A549 (cell line): Measurements from ENCODE around the gene FBF1. TPM values are rescaled to one million over a fixed set of nuclear protein-coding genes. Genes with fewer than 3 reads are reported as not detected.

ENCODE experiments used
- ATAC-seq, 2 experiments: fragments of 200-7000 bp in 1 of 2; fragments of >200 bp in 1 of 2; cut with Nextera tagmentation in 1 of 2; cut with Tn5 transposase in 1 of 2; 3 replicates each; pipeline versions ENCODE4 v1.8.0 to v1.9.1; 2018 to 2020; ENCODE audit warnings: mild to moderate bottlenecking in 1 of 2, moderate library complexity in 1 of 2
- CTCF ChIA-PET: fragments of 300-600 bp; sonication (Branson Sonifier 250); formaldehyde crosslinking; extraction: SDS; loops from one replicate; lab custom pipeline; 2021; ENCODE audit warnings: antibody characterized with exemption, inconsistent platforms; lab: Yijun Ruan, JAX
- POLR2A ChIA-PET: fragments of 350-600 bp; formaldehyde crosslinking; extraction: SDS; loops from one replicate; lab custom pipeline; 2021; ENCODE audit warnings: antibody characterized with exemption, inconsistent platforms; lab: Yijun Ruan, JAX
- DNase-seq, 2 experiments: peaks; one replicate each; pipeline versions ENCODE4 v3.0.0 to v3.0.0-alpha.2; 2011 to 2016; ENCODE audit warnings: low read depth in 1 of 2, low spot score in 1 of 2
- FAIRE-seq: peaks from 2 replicates; lab custom pipeline; 2011; peaks lifted over from hg19 to GRCh38; lab: Jason Lieb, UNC
- H3K27ac ChIP-seq, 2 experiments: fragments of >200 bp; sonication (Bioruptor Twin); formaldehyde crosslinking; 3 replicates each; pipeline ENCODE4 v1.5.1; 2016 to 2017
- H3K4me1 ChIP-seq: fragments of >200 bp; sonication (Bioruptor Twin); formaldehyde crosslinking; 3 replicates; pipeline ENCODE4 v1.6.1; 2016
- H3K4me2 ChIP-seq: fragments of >200 bp; sonication (Bioruptor Twin); formaldehyde crosslinking; 3 replicates; pipeline ENCODE4 v1.6.1; 2016
- H3K4me3 ChIP-seq: fragments of >200 bp; sonication (Bioruptor Twin); formaldehyde crosslinking; 3 replicates; pipeline ENCODE4 v1.5.1; 2016
- H3K9me3 ChIP-seq: fragments of >200 bp; sonication (Bioruptor Twin); formaldehyde crosslinking; 3 replicates; pipeline ENCODE4 v1.6.1; 2016
- ATOH8 ChIP-seq: fragments of 250-450 bp; sonication (Bioruptor Pico); IDR thresholded peaks from 2 replicates; pipeline ENCODE4 v1.5.0; 2020; ENCODE audit warnings: low read depth, mild to moderate bottlenecking, moderate library complexity
- BCL3 ChIP-seq: fragments of >200 bp; sonication (Bioruptor Twin); formaldehyde crosslinking; IDR thresholded peaks from 3 replicates; pipeline ENCODE4 v1.6.1; 2016
- BHLHE40 ChIP-seq: IDR thresholded peaks from 2 replicates; pipeline ENCODE4 v1.6.1; 2012; ENCODE audit warnings: low read depth, low read length, inconsistent platforms
- CBX2 ChIP-seq: fragments of 200-600 bp; sonication (generic); IDR thresholded peaks from 2 replicates; pipeline ENCODE4 v1.6.1; 2016; ENCODE audit warnings: low read depth, mild to moderate bottlenecking, borderline replicate concordance
- CBX8 ChIP-seq: fragments of 200-600 bp; sonication (generic); IDR thresholded peaks from 2 replicates; pipeline ENCODE4 v1.6.1; 2016
- CTCF ChIP-seq: fragments of >200 bp; sonication (Bioruptor Twin); formaldehyde crosslinking; IDR thresholded peaks from 3 replicates; pipeline ENCODE4 v1.5.1; 2016
- ELK1 ChIP-seq: fragments of 150-350 bp; IDR thresholded peaks from 2 replicates; pipeline ENCODE4 v1.6.1; 2014; ENCODE audit warnings: low read depth, mild to moderate bottlenecking, low read length
- FOSB ChIP-seq: fragments of 250-450 bp; sonication (Bioruptor Pico); IDR thresholded peaks from 2 replicates; pipeline ENCODE4 v1.5.0; 2020; ENCODE audit warnings: mild to moderate bottlenecking, moderate library complexity
- FOSL2 ChIP-seq, 2 experiments: fragments of 450-650 bp in 1 of 2; fragments of >200 bp in 1 of 2; sonication (Bioruptor Twin) in 1 of 2; formaldehyde crosslinking; IDR thresholded peaks; 2 replicates each; pipeline versions ENCODE4 v1.5.0 to v1.6.1; 2016 to 2020; ENCODE audit warnings: mild to moderate bottlenecking in 1 of 2, moderate library complexity in 1 of 2
- FOXS1 ChIP-seq: fragments of 250-450 bp; sonication (Bioruptor Pico); IDR thresholded peaks from 2 replicates; pipeline ENCODE4 v1.5.0; 2020; ENCODE audit warnings: mild to moderate bottlenecking, moderate library complexity
- HDAC2 ChIP-seq: fragments of 200-600 bp; sonication (generic); IDR thresholded peaks from 2 replicates; pipeline ENCODE4 v1.6.1; 2016
- HEYL ChIP-seq: fragments of 250-450 bp; sonication (Bioruptor Pico); IDR thresholded peaks from 2 replicates; pipeline ENCODE4 v1.8.0; 2021; ENCODE audit warnings: mild to moderate bottlenecking, moderate library complexity
- JUNB ChIP-seq: fragments of >200 bp; sonication (Bioruptor Twin); formaldehyde crosslinking; IDR thresholded peaks from 2 replicates; pipeline ENCODE4 v1.6.1; 2016
- MAZ ChIP-seq: fragments of 150-350 bp; IDR thresholded peaks from 2 replicates; pipeline ENCODE4 v1.6.1; 2014; ENCODE audit warnings: antibody characterized with exemption, low read depth, low read length, borderline replicate concordance
- MYC ChIP-seq: IDR thresholded peaks from 2 replicates; pipeline ENCODE4 v1.6.1; 2012; ENCODE audit warnings: mild to moderate bottlenecking, inconsistent platforms, low read length, improper control_type of control experiment, borderline replicate concordance
- NFE2L2 ChIP-seq: fragments of 150-350 bp; conservative IDR thresholded peaks from 2 replicates; pipeline ENCODE4 v1.6.1; 2014; ENCODE audit warnings: low read length
- NPAS2 ChIP-seq: fragments of 250-450 bp; sonication (Bioruptor Pico); IDR thresholded peaks from 2 replicates; pipeline ENCODE4 v1.8.0; 2022; ENCODE audit warnings: mild to moderate bottlenecking, moderate library complexity, borderline replicate concordance
- NR3C1 ChIP-seq: fragments of >200 bp; sonication (Bioruptor Twin); formaldehyde crosslinking; IDR thresholded peaks from 3 replicates; pipeline ENCODE4 v1.6.1; 2017
- PBX3 ChIP-seq: IDR thresholded peaks from 2 replicates; pipeline ENCODE4 v1.6.1; 2012
- POLR2A ChIP-seq: IDR thresholded peaks from 2 replicates; pipeline ENCODE4 v1.6.1; 2012; ENCODE audit warnings: mild to moderate bottlenecking, low read length
- REST ChIP-seq: fragments of 200-600 bp; sonication (generic); IDR thresholded peaks from 2 replicates; pipeline ENCODE4 v1.6.1; 2016; ENCODE audit warnings: antibody characterized with exemption, mild to moderate bottlenecking, moderate library complexity
- RFX5 ChIP-seq: fragments of 450-650 bp; IDR thresholded peaks from 2 replicates; pipeline ENCODE4 v1.7.1; 2014; ENCODE audit warnings: antibody characterized with exemption, mild to moderate bottlenecking, moderate library complexity
- SREBF2 ChIP-seq: fragments of 450-650 bp; IDR thresholded peaks from 2 replicates; pipeline ENCODE4 v1.6.1; 2014; ENCODE audit warnings: mild to moderate bottlenecking, moderate library complexity
- ZC3H11A ChIP-seq: fragments of 450-650 bp; IDR thresholded peaks from 2 replicates; pipeline ENCODE4 v1.6.1; 2014; ENCODE audit warnings: antibody characterized with exemption, mild to moderate bottlenecking
- WGBS: methylation state at CpG from one replicate; pipeline ENCODE4 v1.1.6; 2017; ENCODE audit errors: missing lambda C conversion rate; 5-methylcytosine and 5-hydroxymethylcytosine counted together
- polyA plus RNA-seq, 4 experiments: library from polyadenylated mRNA; depleted of rRNA in 3 of 4; stranded (reverse); fragments of >200 nt; fragmentation: RNase III in 1 of 4; extraction: RNeasy Plus Mini Kit Qiagen cat#74134 plus additional on column Dnase treatment in 1 of 4; gene quantifications; 2 replicates in 3 of 4; 3 replicates in 1 of 4; pipeline ENCODE4 v1.2.3, GENCODE V29; 2011 to 2017

The FBF1 gene
- polyA plus RNA-seq, 2 of the 4 experiments (the other 2 are of a cell fraction): 8.5 to 17.8 TPM

GRCh38 chr17:75940727-75941441 lies at the start of gene FBF1 (continued):
- peak; percentile 61; the same call in 2 of the 3 replicates for TF ChIP-seq BCL3
- TF ChIP-seq HEYL (CRISPR knock-in tag): no peak
- no peak for TF ChIP-seq NPAS2 (CRISPR knock-in tag)
- peak; percentile 96 for TF ChIP-seq POLR2A
- peak; percentile 93; the same call in 1 of the 2 replicates for TF ChIP-seq MYC
- peak; percentile 84 for TF ChIP-seq ATOH8
- TF ChIP-seq, all 56 proteins: peak for 19

- POLR2A ChIA-PET: no interaction called here
- DNase-seq (no peak), FAIRE-seq (no peak), ATAC-seq (no peak)
- CTCF ChIA-PET: interaction anchor here (1.6 to 1.8 kb wide), 2 partner anchors 16 to 18 kb away, joined by 4 read pairs; no protein-coding TSS in a partner anchor
- Histone ChIP-seq H3K4me3 (no peak overlapping the region), H3K4me1 (peaks cover 8% of the 10 kb centered on the region; the same call in 2 of the 3 replicates), H3K4me2 (no peak overlapping the region), H3K9me3 (no peaks in the 10 kb centered on the region), H3K27ac (no peak overlapping the region)
- WGBS: 88% methylated on average over 4 of the region's 4 CpGs
- TF ChIP-seq FOXS1 (CRISPR knock-in tag): no peak
- TF ChIP-seq REST: no peak
- no peak for TF ChIP-seq POLR2A
- TF ChIP-seq CBX8: no peak
- no peak for TF ChIP-seq SREBF2
- no peak for TF ChIP-seq CBX2
- TF ChIP-seq NR3C1: no peak
- no peak for TF ChIP-seq BHLHE40
- no peak for TF ChIP-seq HDAC2
- no peak for TF ChIP-seq FOSL2 (IDR thresholded peaks at IDR 0.05)
- no peak for TF ChIP-seq FOSL2 (CRISPR knock-in tag; IDR thresholded peaks at IDR 0.05)
- TF ChIP-seq FOSB: no peak
- TF ChIP-seq ZC3H11A: no peak
- TF ChIP-seq CTCF: no peak
- no peak for TF ChIP-seq MAZ
- no peak for TF ChIP-seq RFX5
- TF ChIP-seq JUNB: no peak
- no peak for TF ChIP-seq PBX3
- TF ChIP-seq NFE2L2: no peak
- no peak for TF ChIP-seq ELK1
Observed at GRCh38 chr17:75987041-75987440, 46.2 kb upstream of the FBF1 start.
